ENCODE results near the gene REPIN1. TPM values are rescaled to one million over a fixed set of nuclear protein-coding genes. Genes with fewer than 3 reads are reported as not detected.

The REPIN1 gene
- total RNA-seq, 1 experiment from 2014 or later = 106 TPM

GRCh38 chr7:150400788-150401423, 32.3 kb downstream of the REPIN1 start:
- H3K4ac ChIP-seq (ENCODE audit: low read depth, low read length) = peak overlapping the region; percentile 90; the same call in 1 of the 2 replicates
- H2BK5ac ChIP-seq (ENCODE audit: insufficient read length, low read length) = peak overlapping the region; percentile 14
- peak overlapping the region; percentile 26 for H2BK12ac ChIP-seq (ENCODE audit: insufficient read length, low read depth, low read length)
- H3K4me2 ChIP-seq (ENCODE audit: insufficient read depth, insufficient read length, low read length) = no peak overlapping the region
- H3K9me3 ChIP-seq (ENCODE audit: control insufficient read depth, low read depth, low read length) = no peaks in the 10 kb centered on the region
- Mint-ChIP-seq H3K36me3 (ENCODE audit: insufficient read depth in 1 of 3, low read depth in 3 of 3) (peaks cover 17 to 25% (median 18%) of the 10 kb centered on the region in 3 experiments), H3K4me3 (peak overlapping the region; percentile 10 to 41; a peak in 2 of 5 replicates), H3K27ac (peak overlapping the region; percentile 99), H3K9me3 (no peaks in the 10 kb centered on the region; a peak in 1 of 5 replicates), H3K27me3 (ENCODE audit: low read depth) (no peaks in the 10 kb centered on the region), H3K4me1 (peaks cover 66 to 72% of the 10 kb centered on the region in 2 experiments)
- H3K79me1 ChIP-seq (ENCODE audit: insufficient read depth, low read depth, low read length, poor library complexity, severe bottlenecking) = no peaks in the 10 kb centered on the region
- no peak overlapping the region for H2AFZ ChIP-seq (ENCODE audit: low read length)
- no peaks in the 10 kb centered on the region for H4K20me1 ChIP-seq (ENCODE audit: control insufficient read depth, insufficient read depth, insufficient read length)
- H3K56ac ChIP-seq (ENCODE audit: insufficient read length, low read depth, low read length) = no peak overlapping the region
- H2BK20ac ChIP-seq (ENCODE audit: low read depth, low read length, poor library complexity, severe bottlenecking) = no peak overlapping the region
- peak overlapping the region; percentile 47 for H3T11ph ChIP-seq (ENCODE audit: low read length)
- WGBS (ENCODE audit: extremely low coverage, insufficient read length, low lambda C conversion rate) = no CpG with 5 or more reads among the region's 15 CpGs
- H3K14ac ChIP-seq (ENCODE audit: insufficient read depth, low read length) = peak overlapping the region; percentile 72; the same call in 1 of the 2 replicates
- H3K27me3 ChIP-seq (ENCODE audit: insufficient read depth, low read length) = no peaks in the 10 kb centered on the region
- H2BK15ac ChIP-seq (ENCODE audit: low read depth, low read length) = no peak overlapping the region
- peak; percentile 51 for DNase-seq
- H4K8ac ChIP-seq (replicated peaks; ENCODE audit: insufficient read length, low read depth, low read length) = peak overlapping the region; percentile 47
- H3K4me1 ChIP-seq (ENCODE audit: insufficient read depth, low read length) = peaks cover 41% of the 10 kb centered on the region
- H3K9ac ChIP-seq (ENCODE audit: extremely low read depth, insufficient read length, low read length) = no peak overlapping the region
- H3K79me2 ChIP-seq (ENCODE audit: insufficient read depth, low read length) = no peaks in the 10 kb centered on the region
- peaks cover 5% of the 10 kb centered on the region for H3K23me2 ChIP-seq (ENCODE audit: insufficient read length, low read depth, low read length, poor library complexity, severe bottlenecking)
- peak overlapping the region; percentile 43 for H2AK5ac ChIP-seq (ENCODE audit: insufficient read length, low read length)
- no peak overlapping the region for H3K23ac ChIP-seq (ENCODE audit: insufficient read length, low read depth, low read length)
- peak overlapping the region; percentile 91 for H3K27ac ChIP-seq (ENCODE audit: insufficient read length, low read depth, low read length)
- no peak overlapping the region for H4K91ac ChIP-seq (ENCODE audit: insufficient read length, low read depth, low read length)
- H4K5ac ChIP-seq (ENCODE audit: insufficient read length, low read depth, low read length) = no peak overlapping the region
- TF ChIP-seq CTCF (conservative IDR thresholded peaks at IDR 0.05) = no peak
- H2BK120ac ChIP-seq (ENCODE audit: low read depth, low read length, poor library complexity, severe bottlenecking) = peak overlapping the region; percentile 89
- H3K18ac ChIP-seq (ENCODE audit: insufficient read length, low read depth, low read length) = peak overlapping the region; percentile 94

Measured in H9 (cell line).